HepG2 (cell line): ENCODE data around the gene ZNF513. TPM values are rescaled to one million over a fixed set of nuclear protein-coding genes. Genes with fewer than 3 reads are reported as not detected.

ENCODE experiments used
- ATF7-NPFF ChIP-seq: sonication (generic); formaldehyde crosslinking; IDR thresholded peaks from 2 replicates; pipeline ENCODE4 v1.8.1; 2023; ENCODE audit warnings: mild to moderate bottlenecking, low read depth, missing genetic modification reagents, moderate library complexity
- DMAP1 ChIP-seq: IDR thresholded peaks from 2 replicates; pipeline ENCODE4 v1.6.1; 2016
- KDM3A ChIP-seq: IDR thresholded peaks from 2 replicates; pipeline ENCODE4 v1.6.1; 2018; ENCODE audit warnings: low read depth, missing compliant biosample characterization
- NONO ChIP-seq, 2 experiments: fragments of 450-650 bp in 1 of 2; sonication (generic) in 1 of 2; formaldehyde crosslinking in 1 of 2; IDR thresholded peaks in 1 of 2; conservative IDR thresholded peaks in 1 of 2; 2 replicates each; pipeline versions ENCODE4 v1.6.1 to v1.8.0; 2017 to 2022; ENCODE audit warnings: mild to moderate bottlenecking in 1 of 2, missing genetic modification reagents in 1 of 2, moderate library complexity in 1 of 2
- POGZ ChIP-seq: sonication (generic); formaldehyde crosslinking; IDR thresholded peaks from 2 replicates; pipeline ENCODE4 v1.4.0; 2020; ENCODE audit warnings: mild to moderate bottlenecking, missing genetic modification reagents
- ZBTB10 ChIP-seq: sonication (generic); formaldehyde crosslinking; IDR thresholded peaks from 2 replicates; pipeline ENCODE4 v1.4.0; 2020; ENCODE audit warnings: missing genetic modification reagents, borderline replicate concordance
- ZBTB40 ChIP-seq, 2 experiments: fragments of 450-650 bp in 1 of 2; sonication (generic) in 1 of 2; formaldehyde crosslinking in 1 of 2; IDR thresholded peaks; 2 replicates each; pipeline versions ENCODE4 v1.6.1 to v1.8.0; 2016 to 2022; ENCODE audit warnings: antibody characterized with exemption in 1 of 2, mild to moderate bottlenecking in 1 of 2, missing genetic modification reagents in 1 of 2
- ZNF142 ChIP-seq: sonication (generic); formaldehyde crosslinking; IDR thresholded peaks from 2 replicates; pipeline ENCODE4 v1.4.0; 2020; ENCODE audit warnings: missing genetic modification reagents
- ZNF430 ChIP-seq: sonication (generic); formaldehyde crosslinking; IDR thresholded peaks from 2 replicates; pipeline ENCODE4 v1.9.0; 2021; ENCODE audit warnings: mild to moderate bottlenecking, missing genetic modification reagents
- polyA plus RNA-seq, 8 experiments: library from polyadenylated mRNA; depleted of rRNA in 3 of 8; stranded (reverse) in 7 of 8; unstranded in 1 of 8; fragments of >200 nt; fragmentation: Illumina TruSeq in 4 of 8; extraction: Trizol in 4 of 8; gene quantifications; 2 replicates each; pipeline versions ENCODE4 v1.2.1 to v1.2.3, GENCODE V29; 2011 to 2016; ENCODE audit warnings: low read depth in 4 of 8, missing spikeins in 1 of 8, mixed read lengths in 1 of 8; ENCODE audit not compliant: insufficient read depth in 1 of 8
- total RNA-seq, 5 experiments: library from RNA; depleted of rRNA; stranded (reverse); fragments of >200 nt; fragmentation: Illumina TruSeq; extraction: Trizol; gene quantifications; 2 replicates each; pipeline ENCODE4 v1.2.3, GENCODE V29; 2016; ENCODE audit warnings: low read depth in 1 of 5

Gene ZNF513
- total and polyA plus RNA-seq, 2 of the 13 experiments (the other 11 are each of a cell fraction or from before 2014, with no cell fraction given) = 4.9 to 6.3 TPM

GRCh38 chr2:27353762-27354596 is 26.6 kb downstream of the ZNF513 start (continued):
- TF ChIP-seq ZBTB40 (IDR thresholded peaks at IDR 0.05) = peak; percentile 65
- peak; percentile 65 for TF ChIP-seq ZBTB40 (CRISPR knock-in tag; IDR thresholded peaks at IDR 0.05)
- TF ChIP-seq POGZ (CRISPR knock-in tag) = peak; percentile 54
- TF ChIP-seq DMAP1 = peak; percentile 83
- TF ChIP-seq KDM3A = 0 out of 2 replicates have a peak, but pooled peaks have one; percentile 21
- TF ChIP-seq ZNF142 (CRISPR knock-in tag) = no peak
- TF ChIP-seq ZBTB10 (CRISPR knock-in tag) = no peak
- TF ChIP-seq ZNF430 (CRISPR knock-in tag) = peak; percentile 0; the same call in 1 of the 2 replicates
- TF ChIP-seq NONO (IDR thresholded peaks at IDR 0.05) = no peak
- 0 out of 2 replicates have a peak, but pooled peaks have one; percentile 52 for TF ChIP-seq NONO (CRISPR knock-in tag; conservative IDR thresholded peaks at IDR 0.05)
- TF ChIP-seq ATF7-NPFF (CRISPR knock-in tag) = peak; percentile 37; the same call in 1 of the 2 replicates
